Activated naive CD4-positive, alpha-beta T cell treated with anti-CD3 and anti-CD28 coated beads for 36 hours (primary cell): Measurements from ENCODE around the gene CDYL. TPM values are rescaled to one million over a fixed set of nuclear protein-coding genes. Genes with fewer than 3 reads are reported as not detected.
A peak's percentile ranks its signal among the peaks of the same experiment; 100 is the strongest.

ENCODE experiments used
- CTCF ChIA-PET: fragments of 350-600 bp; sonication (Branson Sonifier 250); formaldehyde crosslinking; loops from one replicate; lab custom pipeline; 2021; ENCODE audit warnings: antibody characterized with exemption; lab: Charles Lee
- DNase-seq: peaks from one replicate; pipeline ENCODE4 v3.0.0-alpha.2; 2020
- H3K27ac Mint-ChIP-seq: one replicate; pipeline ENCODE4 v1.8.0; 2021; ENCODE audit warnings: mild to moderate bottlenecking, mixed read lengths
- H3K27me3 Mint-ChIP-seq: one replicate; pipeline ENCODE4 v1.8.0; 2021; ENCODE audit warnings: low read depth, mixed read lengths
- H3K36me3 Mint-ChIP-seq: one replicate; pipeline ENCODE4 v1.8.0; 2021; ENCODE audit warnings: low read depth, mixed read lengths
- H3K4me1 Mint-ChIP-seq: one replicate; pipeline ENCODE4 v1.8.0; 2021; ENCODE audit warnings: low read depth, mixed read lengths
- H3K4me3 Mint-ChIP-seq: one replicate; pipeline ENCODE4 v1.8.0; 2021; ENCODE audit warnings: mild to moderate bottlenecking, moderate library complexity, mixed read lengths
- H3K9me3 Mint-ChIP-seq: one replicate; pipeline ENCODE4 v1.8.0; 2021; ENCODE audit warnings: mixed read lengths
- intact Hi-C: fragments of 100-400 bp; cut with micrococcal nuclease; formaldehyde crosslinking; loops from one replicate; pipeline ENCODE4 v1.15.1; 2023
- total RNA-seq, 2 experiments: library from RNA; stranded (reverse); gene quantifications; one replicate each; pipeline ENCODE4 v1.2.3, GENCODE V29; 2021

The CDYL gene
- total RNA-seq, 2 experiments from 2014 or later = 23.8 to 24.3 TPM

DNA sequence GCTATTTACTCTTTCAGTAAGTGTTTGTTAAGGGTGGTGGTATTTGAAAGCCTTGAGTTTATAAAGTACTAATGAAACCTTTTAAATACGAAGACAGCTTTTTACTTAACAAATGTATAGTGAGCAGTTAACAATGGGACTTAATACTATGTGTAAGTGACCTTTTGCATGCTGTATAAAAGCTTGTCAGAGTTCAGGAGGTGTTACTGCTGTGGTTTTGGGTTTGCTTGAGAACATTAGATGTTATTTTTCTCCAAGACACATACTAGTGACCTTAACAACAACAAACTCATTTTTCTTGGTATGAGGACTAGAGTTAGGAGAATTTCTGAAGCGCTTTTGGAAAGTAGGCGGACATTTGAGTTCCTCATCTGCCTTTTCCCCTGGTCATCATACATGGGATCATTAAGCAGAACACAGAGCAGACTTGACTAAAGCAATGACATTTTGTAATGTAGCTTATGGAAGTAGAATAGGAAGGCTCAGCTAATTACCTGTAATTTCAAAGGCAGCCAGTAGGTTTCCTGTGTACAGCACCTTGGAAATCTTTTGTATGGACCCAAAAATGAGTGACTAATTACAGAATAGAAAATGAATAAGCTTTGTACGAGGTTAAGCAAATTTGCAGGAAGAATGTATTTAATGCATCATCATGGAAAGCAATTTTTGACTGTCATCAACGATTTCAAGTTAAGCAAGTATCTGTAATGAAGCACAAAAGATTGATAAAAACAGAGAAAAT is 14.1 kb downstream of the CDYL start:
- H3K36me3 Mint-ChIP-seq = peaks cover 2% of the 10 kb centered on the region
- no peak overlapping the region for H3K4me3 Mint-ChIP-seq
- no peak for DNase-seq
- intact Hi-C loops = loop anchor here (1.0 to 5.0 kb wide), 3 partner anchors 12 to 1727 kb away; no protein-coding TSS in a partner anchor
- CTCF ChIA-PET = interaction anchor here (0.6 to 2.3 kb wide), 7 partner anchors 9 to 251 kb away, joined by 3 to 10 read pairs (median 5); no protein-coding TSS in a partner anchor
- H3K4me1 Mint-ChIP-seq = peaks cover 51% of the 10 kb centered on the region
- peaks cover 3% of the 10 kb centered on the region for H3K9me3 Mint-ChIP-seq
- no peak overlapping the region for H3K27ac Mint-ChIP-seq
- H3K27me3 Mint-ChIP-seq = no peaks in the 10 kb centered on the region

DNA sequence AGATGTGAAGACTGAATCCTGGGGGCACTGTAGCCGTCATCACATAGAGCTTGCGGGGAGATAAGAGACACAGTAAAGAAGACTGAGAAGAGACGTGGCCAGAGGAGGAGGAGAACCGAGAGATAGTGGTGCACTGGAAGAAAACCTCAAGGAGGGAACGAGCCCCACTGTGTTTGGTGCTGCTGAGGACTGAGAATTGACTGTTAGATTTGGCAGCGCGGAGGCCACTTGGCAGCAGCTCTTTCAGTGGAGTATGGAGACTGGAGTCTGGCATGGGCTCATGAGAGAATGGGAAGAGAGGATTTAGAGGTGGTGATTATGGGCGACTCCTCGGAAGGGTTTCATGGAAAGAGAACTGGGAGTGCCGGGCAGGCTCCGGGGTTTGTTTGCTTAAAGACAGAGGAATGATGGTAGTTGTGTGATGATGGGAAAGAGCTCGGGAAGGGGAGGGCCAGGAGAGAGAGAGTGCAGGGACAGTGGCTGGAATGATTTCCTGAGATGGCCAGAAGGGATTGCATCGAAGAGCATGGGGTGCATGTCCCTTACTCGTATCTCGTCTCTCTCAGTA is 18.0 kb downstream of the CDYL start:
- peaks cover 5% of the 10 kb centered on the region for H3K9me3 Mint-ChIP-seq
- CTCF ChIA-PET = no interaction called here
- peaks cover 44% of the 10 kb centered on the region for H3K4me1 Mint-ChIP-seq
- no peaks in the 10 kb centered on the region for H3K27me3 Mint-ChIP-seq
- DNase-seq = no peak
- H3K27ac Mint-ChIP-seq = no peak overlapping the region
- intact Hi-C loops = loop anchor here (5.0 kb wide), 1 partner anchor 1723 kb away; no protein-coding TSS in a partner anchor
- H3K4me3 Mint-ChIP-seq = no peak overlapping the region
- peaks cover 3% of the 10 kb centered on the region for H3K36me3 Mint-ChIP-seq

DNA sequence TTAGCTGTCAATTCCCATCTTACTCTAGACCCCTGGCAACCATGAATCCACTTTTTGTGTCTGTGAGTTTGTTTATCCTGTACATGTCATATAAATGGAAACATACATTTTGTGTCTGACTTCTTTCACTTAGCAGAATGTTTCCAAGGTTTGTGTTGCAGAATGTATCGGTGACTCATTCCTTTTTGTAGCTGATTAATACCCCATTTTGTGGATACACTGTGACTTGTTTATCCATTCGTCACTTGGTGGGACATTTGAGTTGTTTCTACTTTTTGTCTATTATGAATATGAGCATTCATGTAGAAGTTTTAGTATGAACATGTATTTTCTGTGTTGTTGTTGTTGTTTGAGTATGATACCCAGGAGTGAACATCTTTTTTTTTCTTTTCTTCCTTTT is 21.4 kb downstream of the CDYL start:
- Mint-ChIP-seq H3K27me3 (no peaks in the 10 kb centered on the region), H3K36me3 (peaks cover 7% of the 10 kb centered on the region), H3K27ac (no peak overlapping the region), H3K4me3 (no peak overlapping the region), H3K9me3 (peaks cover 11% of the 10 kb centered on the region), H3K4me1 (peaks cover 43% of the 10 kb centered on the region)
- CTCF ChIA-PET = interaction anchor here (1.2 kb wide), 1 partner anchor 25 kb away, joined by 3 read pairs; no protein-coding TSS in a partner anchor
- no peak for DNase-seq
- intact Hi-C loops = no loop called here

DNA sequence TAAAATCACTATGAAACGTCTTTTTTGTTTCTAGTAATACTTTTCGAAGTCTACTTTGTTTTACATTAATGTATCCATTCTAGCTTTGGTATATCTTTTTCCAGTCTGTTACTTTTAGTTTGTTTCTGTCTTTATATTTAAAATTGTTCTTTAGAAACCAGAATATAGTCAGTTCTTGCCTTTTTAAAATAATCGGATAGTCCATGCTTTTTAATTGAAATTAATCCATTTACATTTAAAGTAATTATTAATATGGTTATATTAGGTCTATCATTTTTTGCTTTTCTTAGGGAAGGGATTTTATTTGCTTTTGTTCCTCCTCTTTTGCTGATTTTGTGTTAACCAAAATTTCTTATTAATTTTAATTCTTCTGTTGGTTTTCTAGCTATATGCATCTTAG is 23.7 kb downstream of the CDYL start:
- H3K36me3 Mint-ChIP-seq = peaks cover 7% of the 10 kb centered on the region
- intact Hi-C loops = no loop called here
- no peak for DNase-seq
- no peak overlapping the region for H3K4me3 Mint-ChIP-seq
- peaks cover 61% of the 10 kb centered on the region for H3K4me1 Mint-ChIP-seq
- CTCF ChIA-PET = interaction anchor here (0.7 to 1.2 kb wide), 3 partner anchors 9 to 120 kb away, joined by 3 to 4 read pairs (median 3); no protein-coding TSS in a partner anchor
- no peaks in the 10 kb centered on the region for H3K27me3 Mint-ChIP-seq
- H3K9me3 Mint-ChIP-seq = peaks cover 11% of the 10 kb centered on the region
- H3K27ac Mint-ChIP-seq = no peak overlapping the region

DNA sequence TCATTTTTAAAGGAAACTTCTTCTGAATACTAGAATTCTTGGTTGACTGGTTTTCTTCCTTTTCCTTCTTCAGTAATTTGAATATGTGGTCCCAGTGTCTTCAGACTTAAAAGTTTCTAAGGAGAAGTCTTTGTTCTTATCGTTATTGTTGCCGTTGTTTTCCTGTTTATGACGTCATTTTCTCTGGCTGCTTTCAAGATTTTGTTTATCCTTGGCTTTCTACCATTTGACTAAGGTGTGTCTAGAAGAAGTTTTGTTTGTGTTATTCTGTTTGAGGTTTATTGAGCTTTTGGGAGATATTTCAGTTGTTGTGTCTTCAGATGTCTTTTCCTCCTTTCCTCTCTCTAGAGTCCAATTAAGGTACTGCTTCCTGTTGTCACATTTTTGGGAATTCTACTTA is 24.5 kb downstream of the CDYL start:
- intact Hi-C loops = loop anchor here (1.0 kb wide), 2 partner anchors 10 to 22 kb away; no protein-coding TSS in a partner anchor

DNA sequence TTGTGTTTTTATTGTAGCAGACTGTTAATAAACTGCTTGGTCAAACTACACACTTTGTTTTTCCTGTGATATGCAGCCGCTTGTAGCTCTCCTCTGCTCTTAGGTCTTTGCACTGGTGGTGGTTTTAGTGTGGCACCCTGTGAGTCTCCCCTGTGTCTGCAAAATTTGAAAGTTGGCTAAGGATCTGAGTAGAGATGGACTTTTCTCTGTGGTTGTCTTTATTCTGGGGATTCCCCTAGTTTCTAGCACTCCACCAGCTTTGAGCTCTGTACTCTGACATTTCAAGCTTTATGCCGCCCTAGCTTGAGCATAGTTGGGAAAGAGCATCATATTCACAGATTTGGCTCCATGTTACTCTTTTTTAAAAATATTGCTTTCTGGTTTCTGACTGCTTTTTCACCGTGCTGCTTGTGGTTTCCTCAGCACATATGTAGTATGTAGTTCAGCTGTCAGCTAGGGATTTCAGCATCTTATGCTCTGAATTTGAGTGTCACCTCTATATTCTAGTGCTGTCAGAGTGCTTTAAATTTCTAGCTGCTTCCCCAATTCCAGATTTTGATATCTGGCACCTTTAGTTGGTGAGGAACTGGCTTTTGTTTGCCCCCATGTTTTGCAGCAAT is 25.4 kb downstream of the CDYL start:
- peaks cover 67% of the 10 kb centered on the region for H3K4me1 Mint-ChIP-seq
- intact Hi-C loops = loop anchor here (1.0 kb wide), 2 partner anchors 9 to 23 kb away; no protein-coding TSS in a partner anchor
- CTCF ChIA-PET = interaction anchor here (1.5 kb wide), 1 partner anchor 11 kb away, joined by 5 read pairs; no protein-coding TSS in a partner anchor
- no peak overlapping the region for H3K27ac Mint-ChIP-seq
- peaks cover 7% of the 10 kb centered on the region for H3K36me3 Mint-ChIP-seq
- peaks cover 11% of the 10 kb centered on the region for H3K9me3 Mint-ChIP-seq
- DNase-seq = peak; percentile 14
- no peak overlapping the region for H3K4me3 Mint-ChIP-seq
- no peaks in the 10 kb centered on the region for H3K27me3 Mint-ChIP-seq

More for the DNA sequence above, 24.5 kb downstream of the CDYL start:
- Mint-ChIP-seq H3K27ac (no peak overlapping the region), H3K4me3 (no peak overlapping the region), H3K27me3 (no peaks in the 10 kb centered on the region), H3K9me3 (peaks cover 11% of the 10 kb centered on the region), H3K4me1 (peaks cover 62% of the 10 kb centered on the region), H3K36me3 (peaks cover 7% of the 10 kb centered on the region)
- no peak for DNase-seq
- CTCF ChIA-PET = interaction anchor here (1.2 kb wide), 1 partner anchor 120 kb away, joined by 3 read pairs; no protein-coding TSS in a partner anchor

DNA sequence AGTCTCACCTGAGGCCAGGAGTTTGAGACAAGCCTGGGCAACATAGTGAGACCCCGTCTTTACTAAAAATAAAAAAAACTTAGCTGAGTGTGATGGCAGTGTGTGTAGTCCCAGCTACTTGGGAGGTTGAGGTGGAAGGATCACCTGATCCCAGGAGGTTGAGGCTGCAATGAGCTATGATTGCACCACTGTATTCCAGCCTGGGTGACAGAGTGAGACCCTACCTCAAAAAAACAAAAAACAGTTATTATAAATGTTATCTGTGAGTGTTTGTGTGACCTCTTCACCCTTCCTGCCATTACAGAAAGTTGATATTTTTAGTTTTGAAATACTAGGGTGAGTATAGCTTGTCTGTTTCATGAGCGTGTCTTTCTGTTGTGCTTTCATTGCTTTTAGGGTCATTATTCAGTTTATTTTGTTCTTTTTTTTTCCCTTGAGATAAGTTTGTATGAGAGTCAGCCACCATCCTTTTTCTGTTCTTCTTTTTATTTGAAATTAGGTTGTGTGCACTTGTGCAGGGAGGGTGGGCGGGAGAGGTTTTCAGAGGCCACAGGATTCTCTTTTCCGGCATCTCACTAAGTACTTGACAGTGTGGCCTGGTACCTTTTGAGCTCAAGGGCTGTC is 26.2 kb downstream of the CDYL start:
- Mint-ChIP-seq H3K9me3 (peaks cover 11% of the 10 kb centered on the region), H3K27ac (no peak overlapping the region), H3K36me3 (peaks cover 7% of the 10 kb centered on the region), H3K27me3 (no peaks in the 10 kb centered on the region), H3K4me1 (peaks cover 67% of the 10 kb centered on the region), H3K4me3 (no peak overlapping the region)
- intact Hi-C loops = no loop called here
- DNase-seq = no peak
- CTCF ChIA-PET = interaction anchor here (0.8 to 1.5 kb wide), 3 partner anchors 9 to 228 kb away, joined by 3 to 5 read pairs (median 3); no protein-coding TSS in a partner anchor

DNA sequence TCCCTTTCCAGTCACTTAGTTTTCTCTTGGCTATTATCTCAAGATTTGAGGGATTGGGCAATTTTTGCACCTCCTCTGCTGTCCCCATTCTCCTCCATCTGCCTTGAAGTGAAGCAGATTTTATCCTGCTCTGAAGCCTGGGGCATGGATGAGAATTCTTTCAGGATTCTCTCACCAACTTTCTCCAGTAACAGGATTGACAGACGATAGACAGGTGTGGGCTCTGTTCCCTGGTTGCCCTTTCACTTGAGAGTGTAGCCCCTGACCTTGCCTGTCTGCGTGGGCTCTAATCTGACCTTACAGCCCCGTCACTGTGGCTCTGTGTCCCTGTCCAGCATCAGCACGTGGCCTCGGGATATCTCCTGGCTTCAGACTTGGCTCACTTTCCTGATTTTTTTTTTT is 27.1 kb downstream of the CDYL start:
- H3K36me3 Mint-ChIP-seq = peaks cover 5% of the 10 kb centered on the region
- H3K9me3 Mint-ChIP-seq = peaks cover 9% of the 10 kb centered on the region
- CTCF ChIA-PET = interaction anchor here (1.7 kb wide), 1 partner anchor 13 kb away, joined by 5 read pairs; no protein-coding TSS in a partner anchor
- DNase-seq = no peak
- no peak overlapping the region for H3K4me3 Mint-ChIP-seq
- no peak overlapping the region for H3K27ac Mint-ChIP-seq
- intact Hi-C loops = no loop called here
- H3K4me1 Mint-ChIP-seq = peaks cover 63% of the 10 kb centered on the region
- H3K27me3 Mint-ChIP-seq = no peaks in the 10 kb centered on the region

DNA sequence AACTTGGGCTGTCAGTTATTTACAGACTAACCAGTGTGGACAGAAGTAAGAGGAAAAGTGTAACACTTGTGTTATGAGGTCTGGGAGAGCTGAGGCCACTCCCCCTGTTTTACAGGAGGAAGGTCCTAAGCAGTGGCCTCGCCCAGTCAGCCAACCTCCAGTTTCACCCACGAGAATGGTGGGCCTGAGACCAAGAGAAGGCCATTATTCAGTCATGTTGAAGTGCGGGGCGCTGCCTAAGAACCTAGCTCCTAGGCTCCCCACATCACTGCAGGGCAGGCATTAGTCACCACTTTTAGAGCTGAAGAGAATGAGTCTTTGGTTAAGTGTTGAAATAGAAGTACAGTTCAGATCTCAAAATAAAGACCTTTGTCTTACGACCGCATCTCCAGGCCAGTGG is 27.9 kb downstream of the CDYL start:
- Mint-ChIP-seq H3K4me3 (no peak overlapping the region), H3K4me1 (peaks cover 67% of the 10 kb centered on the region), H3K27me3 (no peaks in the 10 kb centered on the region), H3K27ac (no peak overlapping the region), H3K36me3 (peaks cover 9% of the 10 kb centered on the region), H3K9me3 (peaks cover 14% of the 10 kb centered on the region)
- DNase-seq = no peak
- CTCF ChIA-PET = interaction anchor here (1.7 kb wide), 1 partner anchor 13 kb away, joined by 5 read pairs; no protein-coding TSS in a partner anchor
- intact Hi-C loops = no loop called here

DNA sequence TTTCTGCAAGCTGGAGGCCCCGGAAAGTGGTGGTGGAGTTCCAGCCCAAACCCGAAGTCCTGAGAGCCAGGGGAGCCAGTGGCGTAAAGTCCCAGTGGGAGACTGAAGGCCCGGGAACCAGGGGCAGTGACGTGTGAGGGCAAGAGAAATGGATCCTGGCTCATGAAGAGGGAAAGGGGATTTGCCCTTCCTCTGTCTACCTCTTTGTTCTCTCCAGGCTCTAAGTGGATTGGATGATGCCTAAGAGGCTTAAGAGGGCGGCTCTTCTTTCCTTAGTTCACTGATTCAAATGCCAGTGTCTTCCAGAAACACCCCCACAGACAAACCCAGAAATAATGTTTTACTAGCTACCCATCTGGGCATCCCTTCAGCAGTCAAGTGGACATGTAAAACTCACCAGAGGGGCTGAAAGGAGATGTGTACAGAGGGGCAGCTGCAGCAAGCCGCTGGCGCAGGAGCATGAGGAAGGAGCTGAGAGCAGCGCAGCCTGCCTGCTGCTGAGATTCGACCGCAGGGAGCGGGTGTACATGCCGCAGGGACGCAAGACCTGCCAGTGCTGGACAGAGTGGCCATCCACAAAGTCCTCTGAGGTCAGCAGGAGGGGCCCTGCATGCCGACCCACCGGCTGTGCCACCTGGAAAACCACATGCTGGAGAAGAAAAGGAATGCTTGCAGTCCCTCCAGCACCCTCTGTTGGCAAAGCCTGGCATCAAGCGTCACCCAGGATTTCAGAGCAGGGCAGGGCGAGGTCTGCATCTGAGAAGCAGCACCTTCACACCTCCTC is 29.5 kb downstream of the CDYL start:
- intact Hi-C loops = no loop called here
- Mint-ChIP-seq H3K36me3 (peaks cover 5% of the 10 kb centered on the region), H3K9me3 (peaks cover 11% of the 10 kb centered on the region), H3K27me3 (no peaks in the 10 kb centered on the region), H3K4me1 (peaks cover 73% of the 10 kb centered on the region), H3K4me3 (no peak overlapping the region), H3K27ac (no peak overlapping the region)
- DNase-seq = peak; percentile 54
- CTCF ChIA-PET = interaction anchor here (1.0 kb wide), 1 partner anchor 24 kb away, joined by 3 read pairs; no protein-coding TSS in a partner anchor

DNA sequence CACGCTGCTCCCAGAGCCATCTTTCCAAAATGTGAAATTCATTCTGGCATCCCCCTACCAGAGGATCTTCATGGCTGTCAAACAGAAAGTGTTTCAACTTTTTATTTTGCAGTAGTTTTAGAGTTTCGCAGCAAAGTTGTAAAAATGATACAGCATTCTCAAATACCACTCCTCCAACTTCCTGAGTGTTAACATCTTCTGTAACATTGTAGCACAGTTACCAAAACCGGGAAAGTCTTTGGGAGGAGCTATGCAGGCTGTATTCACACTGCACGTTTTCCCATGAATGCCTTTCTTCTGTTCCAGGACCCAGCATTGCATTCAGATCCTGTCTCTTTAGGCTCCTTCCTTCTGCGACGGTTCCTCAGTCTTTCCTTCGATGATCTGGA is 30.1 kb downstream of the CDYL start:
- Mint-ChIP-seq H3K27me3 (no peaks in the 10 kb centered on the region), H3K4me3 (no peak overlapping the region), H3K27ac (no peak overlapping the region), H3K36me3 (peaks cover 5% of the 10 kb centered on the region), H3K9me3 (peaks cover 10% of the 10 kb centered on the region), H3K4me1 (peaks cover 69% of the 10 kb centered on the region)
- CTCF ChIA-PET = no interaction called here
- no peak for DNase-seq
- intact Hi-C loops = no loop called here
